GM18517 (cell line): ENCODE data around the gene CATSPER4.
"Not testable (repeated sequence)": the region's sequence is repeated elsewhere in the genome, so short reads cannot be mapped to it uniquely, and the experiment has no call there.

Experiments
- ATAC-seq: cut with Tn5 transposase; IDR thresholded peaks from one replicate; pipeline ENCODE4 v1.9.1; 2021; ENCODE audit warnings: mild to moderate bottlenecking, moderate library complexity; ENCODE audit not compliant: unreplicated experiment

CATSPER4 gene

GRCh38 chr1:26189331-26189730 is 1.1 kb upstream of the CATSPER4 start:
- ATAC-seq, result no peak

GRCh38 chr1:26189751-26190275 is 589 bp upstream of the CATSPER4 start:
- no peak for ATAC-seq

GRCh38 chr1:26191739-26192138 is 1.3 kb downstream of the CATSPER4 start:
- ATAC-seq, result no peak

GRCh38 chr1:26195805-26196204 is 5.4 kb downstream of the CATSPER4 start:
- no peak for ATAC-seq

GRCh38 chr1:26197301-26197700 is 6.9 kb downstream of the CATSPER4 start:
- ATAC-seq, result no peak

- ATAC-seq, result no peak
Observed at GRCh38 chr1:26197813-26198212, 7.4 kb downstream of the CATSPER4 start.

GRCh38 chr1:26200413-26200812 is 10.0 kb downstream of the CATSPER4 start:
- no peak for ATAC-seq

GRCh38 chr1:26203642-26204318 is 13.4 kb downstream of the CATSPER4 start:
- ATAC-seq, result no peak

GRCh38 chr1:26210147-26210870 is 19.9 kb downstream of the CATSPER4 start:
- no peak for ATAC-seq

GRCh38 chr1:26212726-26213125 is 22.3 kb downstream of the CATSPER4 start:
- no peak for ATAC-seq

- ATAC-seq, result no peak
Observed at GRCh38 chr1:26213335-26213905, 23.0 kb downstream of the CATSPER4 start.

GRCh38 chr1:26215246-26215645 is 24.8 kb downstream of the CATSPER4 start:
- no peak for ATAC-seq

- no peak for ATAC-seq
Observed at GRCh38 chr1:26218906-26219494, 28.6 kb downstream of the CATSPER4 start.

- ATAC-seq, result no peak
Observed at GRCh38 chr1:26220199-26220912, 30.0 kb downstream of the CATSPER4 start.

GRCh38 chr1:26221094-26221493 is 30.7 kb downstream of the CATSPER4 start:
- no peak for ATAC-seq

GRCh38 chr1:26224606-26225005 is 34.2 kb downstream of the CATSPER4 start:
- no peak for ATAC-seq

GRCh38 chr1:26225033-26225831 is 34.8 kb downstream of the CATSPER4 start:
- no peak for ATAC-seq

- ATAC-seq, result not testable (repeated sequence)
Observed at GRCh38 chr1:26230682-26231081, 40.3 kb downstream of the CATSPER4 start.

- ATAC-seq, result peak; percentile 85
Observed at GRCh38 chr1:26233903-26234643, 43.7 kb downstream of the CATSPER4 start, which contains the start of gene CEP85. TSS of gene CEP85 (plus strand) at chr1:26234200. CDS start at chr1:26239784, 5,584 bp downstream.
